NOMO-1 treated with DMSO at 0.1 percent for 48 hours (cell line): Measurements from ENCODE around the gene FAM107B.
"Not testable (repeated sequence)": the region's sequence is repeated elsewhere in the genome, so short reads cannot be mapped to it uniquely, and the experiment has no call there.

Source experiments
- DNase-seq: peaks from one replicate; lab custom pipeline; 2025; ENCODE audit not compliant: unreplicated experiment; lab: John Stamatoyannopoulos, UW

The FAM107B gene

GRCh38 chr10:14696821-14697220 is 77.9 kb downstream of the FAM107B start:
- DNase-seq: no peak

GRCh38 chr10:14695847-14696480 is 78.7 kb downstream of the FAM107B start:
- DNase-seq: peak; percentile 91

- DNase-seq: no peak
Observed at GRCh38 chr10:14693891-14694290, 80.8 kb downstream of the FAM107B start.

GRCh38 chr10:14692344-14693076 is 82.2 kb downstream of the FAM107B start:
- no peak for DNase-seq

DNA sequence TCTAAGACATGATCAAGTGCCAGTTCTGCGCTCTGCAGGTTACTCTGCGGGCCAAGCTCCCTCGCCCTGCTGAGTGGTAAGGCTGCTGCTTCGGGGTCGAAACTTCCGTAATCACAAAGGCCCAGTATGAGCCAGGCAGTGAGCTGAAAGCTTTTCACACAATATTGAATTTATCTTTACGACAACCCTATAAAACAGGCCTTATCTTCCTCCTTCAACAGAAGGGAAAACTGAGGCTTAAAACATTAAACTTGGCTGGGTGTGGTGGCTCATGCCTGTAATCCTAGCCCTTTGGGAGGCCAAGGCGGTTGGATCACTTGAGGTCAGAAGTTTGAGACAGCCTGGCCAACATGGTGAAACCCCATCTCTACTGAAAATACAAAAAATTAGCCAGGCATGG is 83.3 kb downstream of the FAM107B start:
- DNase-seq: no peak

DNA sequence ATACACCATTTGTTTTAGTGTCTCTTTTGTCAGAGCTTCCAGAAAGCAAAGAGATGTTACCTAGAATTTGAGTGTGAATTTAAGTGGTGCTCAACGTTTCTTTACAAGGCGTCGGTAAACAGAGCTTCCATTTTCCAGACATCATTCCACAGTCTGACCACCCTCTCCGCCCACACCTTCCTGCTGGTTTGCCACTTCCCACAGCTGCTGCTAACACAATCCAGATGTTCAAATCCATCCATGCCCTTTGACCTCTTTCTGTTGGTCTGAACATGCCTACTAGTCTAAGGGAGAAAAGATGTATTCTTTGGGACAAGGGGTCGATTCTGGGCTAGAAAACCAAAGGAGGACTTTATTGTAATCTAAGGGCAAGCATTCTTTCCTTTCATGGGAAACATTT is 86.1 kb downstream of the FAM107B start:
- DNase-seq: no peak

- DNase-seq: not testable (repeated sequence)
Observed at GRCh38 chr10:14688189-14688588, 86.5 kb downstream of the FAM107B start.

DNA sequence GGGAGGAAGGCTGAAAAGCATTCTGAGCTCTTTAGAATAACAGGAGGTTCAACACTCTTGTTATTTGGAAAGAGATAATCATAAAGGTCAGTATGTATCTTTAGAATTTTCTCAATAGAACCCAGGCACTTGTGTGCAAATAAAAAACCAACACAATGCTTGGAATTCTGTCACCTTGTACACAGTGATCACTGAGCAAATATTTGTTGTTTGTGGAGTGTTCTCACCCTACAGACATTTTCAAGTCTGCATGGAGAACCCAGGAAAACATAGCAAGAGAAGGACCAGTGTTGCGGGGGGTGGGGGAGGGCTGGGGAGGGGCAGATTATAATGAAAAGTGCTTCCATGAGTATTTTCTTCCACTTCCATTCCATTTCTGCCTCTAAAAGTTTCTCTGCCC is 87.4 kb downstream of the FAM107B start:
- DNase-seq: no peak

GRCh38 chr10:14686356-14686755 is 88.3 kb downstream of the FAM107B start:
- DNase-seq: no peak

DNA sequence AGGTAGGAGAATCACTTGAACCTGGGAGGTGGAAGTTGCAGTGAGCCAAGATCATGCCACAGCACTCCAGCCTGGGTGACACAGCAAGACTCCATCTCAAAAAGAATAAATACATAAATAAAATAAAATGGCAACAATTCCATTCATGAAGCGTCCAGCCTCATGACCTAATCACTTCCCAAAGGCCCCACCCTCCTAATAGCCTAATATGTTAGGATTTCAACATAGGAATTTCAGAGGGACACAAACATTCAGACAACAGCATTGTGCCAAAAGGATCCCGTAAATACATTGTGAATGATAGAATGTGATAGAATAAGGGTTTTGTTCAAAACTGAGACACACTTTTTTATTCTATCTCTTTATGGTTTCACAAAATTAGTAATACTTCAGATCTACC is 90.3 kb downstream of the FAM107B start:
- no peak for DNase-seq

DNA sequence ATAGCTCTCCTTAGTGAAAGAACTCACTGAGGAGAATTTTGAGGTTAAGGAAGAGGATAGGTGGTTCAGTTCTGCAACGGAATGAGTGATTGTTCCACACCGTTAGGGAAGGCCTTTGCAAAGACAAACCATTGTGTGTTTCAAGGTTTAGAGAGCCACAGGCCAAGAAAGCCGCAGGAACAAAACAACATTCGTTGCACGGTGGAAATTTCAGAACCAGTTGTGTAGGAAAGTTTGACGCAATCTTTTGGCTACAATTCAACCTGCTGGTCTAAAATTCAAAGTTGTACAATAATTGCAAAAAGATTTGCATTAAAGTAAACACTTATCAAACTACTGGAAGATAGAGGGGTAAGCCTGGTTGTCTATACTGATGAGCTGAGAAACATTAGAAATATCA is 91.4 kb downstream of the FAM107B start:
- DNase-seq: no peak

- no peak for DNase-seq
Observed at GRCh38 chr10:14681802-14682201, 92.9 kb downstream of the FAM107B start.

DNA sequence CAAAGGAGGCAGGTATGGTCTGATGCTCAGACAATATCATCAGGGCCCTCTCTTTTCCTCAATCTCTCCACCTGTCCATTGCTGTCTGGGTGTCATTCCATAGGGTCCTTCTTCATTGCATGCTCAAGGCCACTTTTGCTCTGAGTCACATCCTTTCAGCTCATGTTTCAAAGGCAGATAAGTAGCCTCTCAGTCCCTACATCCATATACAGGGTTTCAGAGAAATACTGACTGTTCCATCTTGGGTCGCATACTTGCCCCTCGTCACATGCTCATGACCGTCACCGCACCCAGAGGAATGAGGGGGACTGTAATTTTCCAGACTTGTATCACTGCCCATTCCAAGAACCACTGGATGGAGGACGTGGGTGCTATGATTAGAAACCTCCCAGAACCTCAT is 93.4 kb downstream of the FAM107B start:
- DNase-seq: no peak

DNA sequence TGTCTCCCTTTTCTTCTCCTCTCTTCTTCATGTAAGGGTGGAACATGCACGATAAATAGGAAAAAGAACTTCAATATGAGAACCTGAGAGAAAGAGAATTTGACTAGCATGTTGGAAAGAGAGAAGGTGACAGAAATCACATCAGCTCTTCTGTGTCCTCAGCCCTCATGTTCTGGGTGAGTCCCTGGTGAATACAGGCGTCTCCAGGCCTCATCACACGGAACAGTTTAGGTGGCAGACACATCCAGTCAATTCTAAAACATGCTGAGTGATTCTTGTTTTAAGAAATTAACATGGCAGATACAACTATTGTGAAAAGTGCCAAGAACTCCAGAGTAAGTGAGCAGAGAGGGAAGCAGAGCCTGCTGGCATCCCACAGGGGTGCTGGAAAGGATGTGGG is 96.1 kb downstream of the FAM107B start:
- no peak for DNase-seq

DNA sequence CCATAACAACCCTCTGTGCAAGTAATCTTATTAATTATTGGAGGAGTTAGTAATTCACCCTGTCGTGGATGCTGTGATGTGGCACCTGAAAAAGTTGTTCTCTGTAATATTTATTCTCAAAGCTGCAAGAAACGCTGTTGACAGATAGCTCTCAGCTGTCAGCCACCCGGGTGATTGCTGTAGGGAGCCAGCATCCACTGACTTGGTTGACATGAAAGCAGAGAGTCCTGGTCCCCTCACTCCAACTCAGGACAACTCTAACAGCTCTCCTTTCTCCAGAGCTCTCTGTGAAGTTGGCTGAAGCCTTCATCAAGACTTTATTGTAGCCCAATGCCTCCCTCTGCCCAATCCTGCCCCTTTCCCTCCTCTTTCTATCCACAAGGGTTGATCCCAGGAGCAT is 98.0 kb downstream of the FAM107B start:
- no peak for DNase-seq

GRCh38 chr10:14674376-14675050 is 100.2 kb downstream of the FAM107B start:
- DNase-seq: no peak

- DNase-seq: peak; percentile 42
Observed at GRCh38 chr10:14673189-14673861, 101.4 kb downstream of the FAM107B start.

GRCh38 chr10:14671386-14671831 is 103.3 kb downstream of the FAM107B start:
- DNase-seq: no peak

GRCh38 chr10:14670551-14671240 is 104.0 kb downstream of the FAM107B start:
- DNase-seq: no peak

DNA sequence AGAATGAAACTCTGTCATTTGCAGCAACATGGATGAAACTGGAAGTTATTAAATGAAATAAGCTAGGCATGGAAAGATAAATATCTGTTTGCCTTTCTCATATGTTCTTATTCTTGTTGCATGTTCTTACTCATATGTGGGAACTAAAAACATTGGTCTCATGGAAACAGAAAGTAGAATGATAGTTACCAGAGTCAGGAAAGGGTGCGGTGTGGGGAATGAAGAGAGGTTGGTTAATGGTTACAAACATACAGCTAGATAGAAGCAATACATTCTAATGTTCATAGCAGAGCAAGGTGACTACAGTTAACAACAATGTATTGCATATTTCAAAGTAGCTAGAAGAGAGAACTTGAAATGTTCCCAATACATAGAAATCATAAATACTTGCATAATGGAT is 105.1 kb downstream of the FAM107B start:
- peak; percentile 15 for DNase-seq

DNA sequence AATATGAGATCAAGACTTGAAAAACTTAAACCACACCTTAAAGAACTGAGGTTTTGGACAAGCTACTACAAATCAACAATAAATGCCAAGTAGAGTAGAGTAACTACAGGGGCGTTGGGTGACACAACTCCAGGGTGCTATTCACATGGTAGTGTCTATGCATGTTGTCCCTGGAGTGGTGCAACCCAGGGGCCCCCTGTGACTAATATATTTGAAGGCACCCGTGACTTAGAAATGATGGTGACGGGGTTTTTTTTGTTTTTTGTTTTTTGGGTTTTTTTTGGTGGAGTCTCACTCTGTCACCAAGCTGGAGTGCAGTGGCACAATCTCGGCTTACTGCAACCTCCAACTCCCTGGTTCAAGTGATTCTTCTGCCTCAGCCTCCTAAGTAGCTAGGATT is 106.9 kb downstream of the FAM107B start:
- DNase-seq: no peak
